ENCODE measurements around the gene CFB. TPM values are rescaled to one million over a fixed set of nuclear protein-coding genes. Genes with fewer than 3 reads are reported as not detected.

The CFB gene
- total RNA-seq, 1 experiment from 2014 or later = 0.32 TPM

GRCh38 chr6:31952140-31952805 is 6.4 kb downstream of the CFB start:
- Histone ChIP-seq H3K36me3 (ENCODE audit: insufficient read depth, low read length, poor library complexity, severe bottlenecking) (peaks cover 50% of the 10 kb centered on the region), H3K27me3 (replicated peaks; ENCODE audit: insufficient read depth, low read depth, low read length, poor library complexity) (no peaks in the 10 kb centered on the region), H3K27ac (ENCODE audit: low read depth, low read length, poor library complexity, severe bottlenecking) (no peak overlapping the region), H3K9me3 (ENCODE audit: low read depth, low read length, poor library complexity, severe bottlenecking) (no peaks in the 10 kb centered on the region), H3K4me3 (ENCODE audit: low read depth, low read length, poor library complexity, severe bottlenecking) (no peak overlapping the region), H3K4me1 (ENCODE audit: insufficient read depth, low read length, poor library complexity, severe bottlenecking) (no peaks in the 10 kb centered on the region)
- no TSS peak for BruUV-seq (replicated peaks)
- intact Hi-C loops (cut with micrococcal nuclease; ENCODE audit: unreplicated experiment) = loop anchor here (10.0 kb wide), 1 partner anchor 267 kb away; the partner anchor contains the start of gene LY6G5C
- ChIA-PET CTCF (interaction anchor here (0.6 to 1.5 kb wide), 6 partner anchors 14 to 405 kb away, joined by 3 to 8 read pairs (median 3); partner anchors contain the start of genes GPANK1 and NFKBIL1), POLR2A (ENCODE audit: low non-redundant PET) (interaction anchor here (0.6 kb wide), 1 partner anchor 873 kb away, joined by 3 read pairs; no protein-coding TSS in a partner anchor)
- DNase-seq (ENCODE audit: low spot score) = peak; percentile 40
- peak; percentile 71 for TF ChIP-seq CTCF (conservative IDR thresholded peaks at IDR 0.05; ENCODE audit: low read depth, low read length)
- no peak for TF ChIP-seq EZH2 (IDR thresholded peaks at IDR 0.05; ENCODE audit: borderline replicate concordance, low read depth, low read length, poor library complexity, severe bottlenecking)

GRCh38 chr6:31952890-31953289 is 7.0 kb downstream of the CFB start:
- H3K36me3 ChIP-seq (ENCODE audit: insufficient read depth, low read length, poor library complexity, severe bottlenecking) = peaks cover 50% of the 10 kb centered on the region
- CTCF ChIA-PET = interaction anchor here (1.0 to 1.5 kb wide), 4 partner anchors 14 to 405 kb away, joined by 3 to 8 read pairs (median 4); partner anchors contain the start of gene NFKBIL1

GRCh38 chr6:31954511-31954910 is 8.6 kb downstream of the CFB start:
- Histone ChIP-seq H3K36me3 (ENCODE audit: insufficient read depth, low read length, poor library complexity, severe bottlenecking) (peaks cover 50% of the 10 kb centered on the region), H3K9me3 (ENCODE audit: low read depth, low read length, poor library complexity, severe bottlenecking) (no peaks in the 10 kb centered on the region), H3K4me3 (ENCODE audit: low read depth, low read length, poor library complexity, severe bottlenecking) (no peak overlapping the region), H3K27ac (ENCODE audit: low read depth, low read length, poor library complexity, severe bottlenecking) (no peak overlapping the region), H3K27me3 (replicated peaks; ENCODE audit: insufficient read depth, low read depth, low read length, poor library complexity) (no peaks in the 10 kb centered on the region), H3K4me1 (ENCODE audit: insufficient read depth, low read length, poor library complexity, severe bottlenecking) (peaks cover 9% of the 10 kb centered on the region)
- ChIA-PET CTCF (no interaction called here), POLR2A (ENCODE audit: low non-redundant PET) (no interaction called here)
- no peak for DNase-seq (ENCODE audit: low spot score)
- BruUV-seq (replicated peaks) = no TSS peak
- no peak for TF ChIP-seq CTCF (conservative IDR thresholded peaks at IDR 0.05; ENCODE audit: low read depth, low read length)
- no peak for TF ChIP-seq EZH2 (IDR thresholded peaks at IDR 0.05; ENCODE audit: borderline replicate concordance, low read depth, low read length, poor library complexity, severe bottlenecking)
- intact Hi-C loops (cut with micrococcal nuclease; ENCODE audit: unreplicated experiment) = loop anchor here (10.0 kb wide), 1 partner anchor 270 kb away; the partner anchor contains the start of gene LY6G5C

More at GRCh38 chr6:31952890-31953289, 7.0 kb downstream of the CFB start:
- intact Hi-C loops (cut with micrococcal nuclease; ENCODE audit: unreplicated experiment) = loop anchor here (10.0 kb wide), 1 partner anchor 268 kb away; the partner anchor contains the start of gene LY6G5C
- peaks cover 4% of the 10 kb centered on the region for H3K4me1 ChIP-seq (ENCODE audit: insufficient read depth, low read length, poor library complexity, severe bottlenecking)
- no peak overlapping the region for H3K27ac ChIP-seq (ENCODE audit: low read depth, low read length, poor library complexity, severe bottlenecking)
- H3K9me3 ChIP-seq (ENCODE audit: low read depth, low read length, poor library complexity, severe bottlenecking) = no peaks in the 10 kb centered on the region
- no peak for DNase-seq (ENCODE audit: low spot score)
- no peaks in the 10 kb centered on the region for H3K27me3 ChIP-seq (replicated peaks; ENCODE audit: insufficient read depth, low read depth, low read length, poor library complexity)
- POLR2A ChIA-PET (ENCODE audit: low non-redundant PET) = interaction anchor here (0.6 kb wide), 1 partner anchor 873 kb away, joined by 3 read pairs; no protein-coding TSS in a partner anchor
- TF ChIP-seq CTCF (conservative IDR thresholded peaks at IDR 0.05; ENCODE audit: low read depth, low read length) (no peak), EZH2 (IDR thresholded peaks at IDR 0.05; ENCODE audit: borderline replicate concordance, low read depth, low read length, poor library complexity, severe bottlenecking) (no peak)
- no peak overlapping the region for H3K4me3 ChIP-seq (ENCODE audit: low read depth, low read length, poor library complexity, severe bottlenecking)
- BruUV-seq (replicated peaks) = no TSS peak

Measured in A673 (cell line).